ENCODE measurements around the gene GAPDHS. TPM values are rescaled to one million over a fixed set of nuclear protein-coding genes. Genes with fewer than 3 reads are reported as not detected.

GAPDHS gene
- polyA plus RNA-seq, 4 donors, result not detected

DNA sequence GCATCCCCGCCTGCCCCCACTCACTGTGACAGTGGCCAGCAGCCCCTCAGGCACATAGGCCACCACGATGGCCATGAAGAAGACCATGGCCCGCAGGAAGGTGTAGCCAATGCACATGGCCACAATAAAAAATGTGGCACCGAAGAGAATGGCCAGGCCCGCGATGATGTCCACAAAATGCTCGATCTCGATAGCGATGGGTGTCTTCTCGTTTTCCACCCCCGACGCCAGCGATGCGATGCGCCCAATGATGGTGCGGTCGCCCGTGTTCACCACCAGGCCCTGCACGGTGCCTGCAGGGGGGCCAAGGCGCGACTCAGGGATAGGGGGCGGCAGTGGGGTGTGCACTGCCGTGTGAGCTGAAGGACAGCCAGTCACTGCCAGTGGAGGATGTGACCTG, 26.5 kb downstream of the GAPDHS start:
- FAIRE-seq, result no peak
- WGBS, 3 donors, result 88 to 91% (median 88%) methylated on average over 23 of the region's 23 CpGs

DNA sequence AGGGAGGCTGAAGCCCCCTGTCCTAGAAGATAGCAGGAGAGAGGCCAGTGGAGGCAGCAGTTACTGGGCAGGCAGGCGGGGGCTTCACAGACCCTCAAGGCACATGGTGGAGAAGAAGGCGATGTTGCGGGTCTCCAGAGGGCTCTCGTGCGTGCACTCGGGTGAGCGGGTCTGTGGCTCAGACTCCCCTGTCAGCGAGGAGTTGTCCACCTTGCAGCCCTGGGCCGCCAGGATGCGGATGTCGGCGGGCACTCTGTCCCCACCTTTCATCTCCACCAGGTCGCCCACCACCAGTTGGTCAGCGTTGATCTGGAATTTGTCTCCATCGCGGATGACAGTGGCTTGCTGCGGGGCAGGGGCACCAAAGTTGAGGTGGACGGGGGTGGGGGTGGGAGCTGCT, 27.0 kb downstream of the GAPDHS start:
- Histone ChIP-seq H3K36me3 (ENCODE audit: control insufficient read depth in 3 of 3, insufficient read depth in 2 of 3, low read depth in 1 of 3, low read length in 3 of 3) (no peaks in the 10 kb centered on the region), H3K27me3 (ENCODE audit: control insufficient read depth in 3 of 3, insufficient read depth in 3 of 3, low read length in 3 of 3) (peaks cover 3 to 35% (median 11%) of the 10 kb centered on the region in 3 donors), H3K4me1 (ENCODE audit: control insufficient read depth in 3 of 3, insufficient read depth in 2 of 3, low read depth in 1 of 3, low read length in 2 of 3) (no peaks in the 10 kb centered on the region), H3K4me3 (ENCODE audit: low read depth in 1 of 3, low read length in 3 of 3) (no peak overlapping the region), H3K9me3 (ENCODE audit: control insufficient read depth in 2 of 2, insufficient read depth in 1 of 2, low read depth in 1 of 2, low read length in 1 of 2) (no peaks in the 10 kb centered on the region), H3K27ac (ENCODE audit: low read depth in 1 of 3, low read length in 2 of 3) (no peak overlapping the region)
- DNase-seq (no peak), FAIRE-seq (no peak)
- WGBS, 3 donors, result 90 to 94% (median 90%) methylated on average over 18 of the region's 18 CpGs

More for the DNA sequence above, 26.5 kb downstream of the GAPDHS start:
- H3K4me3 ChIP-seq (ENCODE audit: low read depth in 1 of 3, low read length in 3 of 3), result no peak overlapping the region
- H3K36me3 ChIP-seq (ENCODE audit: control insufficient read depth in 3 of 3, insufficient read depth in 2 of 3, low read depth in 1 of 3, low read length in 3 of 3), result no peaks in the 10 kb centered on the region
- H3K9me3 ChIP-seq (ENCODE audit: control insufficient read depth in 2 of 2, insufficient read depth in 1 of 2, low read depth in 1 of 2, low read length in 1 of 2), result no peaks in the 10 kb centered on the region
- peaks cover 3 to 35% (median 11%) of the 10 kb centered on the region in 3 donors for H3K27me3 ChIP-seq (ENCODE audit: control insufficient read depth in 3 of 3, insufficient read depth in 3 of 3, low read length in 3 of 3)
- no peak overlapping the region for H3K27ac ChIP-seq (ENCODE audit: low read depth in 1 of 3, low read length in 2 of 3)
- no peaks in the 10 kb centered on the region for H3K4me1 ChIP-seq (ENCODE audit: control insufficient read depth in 3 of 3, insufficient read depth in 2 of 3, low read depth in 1 of 3, low read length in 2 of 3)
- no peak for DNase-seq

DNA sequence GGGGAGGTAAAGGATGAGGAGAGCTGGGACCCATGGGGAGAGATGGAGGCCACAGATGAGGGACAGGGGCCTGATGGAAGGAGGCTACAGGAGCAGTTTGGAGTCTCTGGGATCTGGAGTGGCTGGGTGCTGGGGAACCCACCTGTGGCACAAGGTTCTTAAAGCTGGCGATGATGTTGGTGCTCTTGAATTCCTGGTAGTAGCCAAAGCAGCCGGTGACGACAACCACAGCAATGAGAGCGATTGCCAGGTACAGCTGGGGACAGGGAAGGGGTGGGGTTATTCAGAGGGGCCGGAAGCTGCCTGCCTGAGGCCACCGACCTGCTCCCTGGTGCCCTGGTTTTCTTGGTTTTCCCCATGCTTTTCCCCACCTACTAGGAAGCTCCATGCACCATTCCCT, 27.4 kb downstream of the GAPDHS start:
- H3K27ac ChIP-seq (ENCODE audit: low read depth in 1 of 3, low read length in 2 of 3), result no peak overlapping the region
- WGBS, 3 donors, result 48 to 67% (median 54%) methylated on average over 6 of the region's 6 CpGs
- H3K27me3 ChIP-seq (ENCODE audit: control insufficient read depth in 3 of 3, insufficient read depth in 3 of 3, low read length in 3 of 3), result peaks cover 3 to 35% (median 11%) of the 10 kb centered on the region in 3 donors
- no peaks in the 10 kb centered on the region for H3K4me1 ChIP-seq (ENCODE audit: control insufficient read depth in 3 of 3, insufficient read depth in 2 of 3, low read depth in 1 of 3, low read length in 2 of 3)
- no peaks in the 10 kb centered on the region for H3K36me3 ChIP-seq (ENCODE audit: control insufficient read depth in 3 of 3, insufficient read depth in 2 of 3, low read depth in 1 of 3, low read length in 3 of 3)
- FAIRE-seq, result no peak
- no peak for DNase-seq
- H3K9me3 ChIP-seq (ENCODE audit: control insufficient read depth in 2 of 2, insufficient read depth in 1 of 2, low read depth in 1 of 2, low read length in 1 of 2), result no peaks in the 10 kb centered on the region
- H3K4me3 ChIP-seq (ENCODE audit: low read depth in 1 of 3, low read length in 3 of 3), result no peak overlapping the region

DNA sequence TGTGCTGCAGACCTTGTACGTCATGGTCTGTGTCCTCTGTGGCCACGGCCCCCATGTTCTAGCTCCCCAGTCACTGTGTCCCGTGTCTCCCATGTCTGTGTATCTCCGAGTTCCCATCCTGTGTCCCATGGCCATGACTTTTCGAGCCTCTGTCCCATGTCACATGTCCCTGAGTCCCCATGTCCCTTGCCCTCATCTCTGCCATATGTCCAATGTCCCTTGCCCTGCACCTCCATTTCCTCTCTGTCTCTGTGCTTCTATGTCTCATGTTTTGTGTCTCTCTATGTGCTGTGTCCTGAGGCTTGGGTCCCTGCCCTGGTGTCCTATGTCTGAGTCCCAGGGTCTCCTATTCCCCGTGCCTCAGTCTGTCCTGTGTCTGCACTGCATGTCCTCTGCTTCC, 28.2 kb downstream of the GAPDHS start:
- H3K27ac ChIP-seq (ENCODE audit: low read depth in 1 of 3, low read length in 2 of 3), result no peak overlapping the region
- H3K36me3 ChIP-seq (ENCODE audit: control insufficient read depth in 3 of 3, insufficient read depth in 2 of 3, low read depth in 1 of 3, low read length in 3 of 3), result no peaks in the 10 kb centered on the region
- no peak overlapping the region for H3K4me3 ChIP-seq (ENCODE audit: low read depth in 1 of 3, low read length in 3 of 3)
- peaks cover 3 to 30% (median 11%) of the 10 kb centered on the region in 3 donors for H3K27me3 ChIP-seq (ENCODE audit: control insufficient read depth in 3 of 3, insufficient read depth in 3 of 3, low read length in 3 of 3)
- no peak for DNase-seq
- H3K9me3 ChIP-seq (ENCODE audit: control insufficient read depth in 2 of 2, insufficient read depth in 1 of 2, low read depth in 1 of 2, low read length in 1 of 2), result no peaks in the 10 kb centered on the region
- no peaks in the 10 kb centered on the region for H3K4me1 ChIP-seq (ENCODE audit: control insufficient read depth in 3 of 3, insufficient read depth in 2 of 3, low read depth in 1 of 3, low read length in 2 of 3)
- FAIRE-seq, result no peak
- 72 to 80% (median 78%) methylated on average over 6 of the region's 6 CpGs for WGBS, 3 donors

DNA sequence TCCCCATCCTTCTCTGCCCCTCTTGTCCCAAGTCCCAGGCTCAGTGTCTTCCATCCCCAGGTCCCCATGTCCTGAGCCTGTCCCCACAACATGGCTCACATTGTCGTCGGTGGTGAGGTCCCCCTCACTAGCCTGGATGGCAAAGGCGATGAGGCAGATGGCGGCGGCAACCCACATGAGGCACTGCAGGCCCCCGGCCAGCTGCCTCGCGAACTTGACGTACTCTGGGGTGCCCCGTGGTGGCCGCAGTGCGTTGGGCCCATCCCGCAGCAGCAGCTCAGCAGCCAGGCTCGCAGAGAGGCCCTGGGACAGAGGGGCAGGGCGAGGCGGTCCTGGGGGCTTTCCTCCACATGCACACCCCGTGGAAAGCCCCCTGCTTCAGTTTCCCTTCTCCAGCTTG, 29.1 kb downstream of the GAPDHS start:
- 56 to 62% (median 61%) methylated on average over 16 to 17 of the region's 17 CpGs for WGBS, 3 donors
- no peak for FAIRE-seq
- no peaks in the 10 kb centered on the region for H3K9me3 ChIP-seq (ENCODE audit: control insufficient read depth in 2 of 2, insufficient read depth in 1 of 2, low read depth in 1 of 2, low read length in 1 of 2)
- no peaks in the 10 kb centered on the region for H3K36me3 ChIP-seq (ENCODE audit: control insufficient read depth in 3 of 3, insufficient read depth in 2 of 3, low read depth in 1 of 3, low read length in 3 of 3)
- H3K27me3 ChIP-seq (ENCODE audit: control insufficient read depth in 3 of 3, insufficient read depth in 3 of 3, low read length in 3 of 3), result peaks cover 3 to 26% (median 11%) of the 10 kb centered on the region in 3 donors
- DNase-seq, result no peak
- no peak overlapping the region for H3K4me3 ChIP-seq (ENCODE audit: low read depth in 1 of 3, low read length in 3 of 3)
- no peak overlapping the region for H3K27ac ChIP-seq (ENCODE audit: low read depth in 1 of 3, low read length in 2 of 3)
- H3K4me1 ChIP-seq (ENCODE audit: control insufficient read depth in 3 of 3, insufficient read depth in 2 of 3, low read depth in 1 of 3, low read length in 2 of 3), result no peaks in the 10 kb centered on the region

DNA sequence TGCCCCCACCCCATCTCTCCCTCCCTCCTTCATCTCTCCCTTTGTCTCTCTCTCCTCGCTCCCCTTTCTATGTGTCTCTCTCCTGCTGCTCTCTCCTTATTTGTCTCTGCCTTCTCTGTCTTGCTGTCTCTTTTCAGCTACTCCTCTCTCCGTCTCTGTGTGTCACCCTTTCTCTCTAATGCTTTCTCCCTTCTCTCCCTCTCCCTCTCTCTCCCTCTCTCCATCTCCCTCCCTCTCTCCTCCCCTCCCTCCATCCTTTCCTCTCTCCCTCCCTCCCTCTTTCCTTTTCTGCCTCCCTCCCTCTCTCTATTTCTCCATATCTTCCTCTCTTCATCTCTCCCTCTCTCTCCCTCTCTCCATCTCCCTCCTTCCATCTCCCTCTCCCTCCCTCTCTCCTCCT, 29.5 kb downstream of the GAPDHS start:
- H3K4me3 ChIP-seq (ENCODE audit: low read depth in 1 of 3, low read length in 3 of 3), result no peak overlapping the region
- no peaks in the 10 kb centered on the region for H3K36me3 ChIP-seq (ENCODE audit: control insufficient read depth in 3 of 3, insufficient read depth in 2 of 3, low read depth in 1 of 3, low read length in 3 of 3)
- no peaks in the 10 kb centered on the region for H3K9me3 ChIP-seq (ENCODE audit: control insufficient read depth in 2 of 2, insufficient read depth in 1 of 2, low read depth in 1 of 2, low read length in 1 of 2)
- no peak for DNase-seq
- H3K27me3 ChIP-seq (ENCODE audit: control insufficient read depth in 3 of 3, insufficient read depth in 3 of 3, low read length in 3 of 3), result peaks cover 3 to 23% (median 11%) of the 10 kb centered on the region in 3 donors
- H3K4me1 ChIP-seq (ENCODE audit: control insufficient read depth in 3 of 3, insufficient read depth in 2 of 3, low read depth in 1 of 3, low read length in 2 of 3), result no peaks in the 10 kb centered on the region
- 53 to 69% (median 68%) methylated on average over 2 of the region's 2 CpGs for WGBS, 3 donors
- FAIRE-seq, result no peak
- H3K27ac ChIP-seq (ENCODE audit: low read depth in 1 of 3, low read length in 2 of 3), result no peak overlapping the region

DNA sequence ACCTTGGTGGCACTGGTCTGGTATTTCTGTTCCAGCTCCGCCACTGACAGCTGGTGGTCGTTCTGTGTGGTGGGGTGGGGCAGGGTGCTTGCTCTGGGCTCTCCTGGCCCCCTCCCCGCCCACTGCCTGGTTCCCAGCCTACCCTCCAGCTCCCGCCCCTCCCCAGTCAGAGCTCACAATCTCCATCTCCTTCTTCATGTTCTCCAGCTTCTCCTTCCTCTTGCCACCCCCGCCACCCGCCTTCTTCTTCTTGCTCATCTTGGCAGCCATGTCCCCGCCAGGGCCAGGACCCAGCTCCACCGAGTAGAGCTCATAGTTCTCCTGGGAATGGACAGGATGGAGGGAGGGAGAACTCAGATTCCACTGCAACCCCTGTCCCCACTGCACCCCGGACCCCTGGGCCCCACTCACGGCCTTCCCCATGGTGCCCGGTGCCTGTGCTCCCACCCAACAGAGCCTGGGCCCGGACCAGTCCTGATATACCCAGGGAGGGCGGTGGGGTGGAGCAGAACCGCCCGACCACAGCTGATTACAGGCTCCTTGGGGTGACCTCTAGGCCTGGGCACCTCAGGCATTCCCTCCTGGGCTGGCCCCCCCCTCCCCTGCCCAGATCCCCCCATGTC, 30.1 kb downstream of the GAPDHS start, which contains the start of gene ATP4A:
ATP4A (minus strand) TSS at position 452 of the 623 bp plus-strand sequence; CDS start at position 423, 29 bp downstream.
- Histone ChIP-seq H3K36me3 (ENCODE audit: control insufficient read depth in 3 of 3, insufficient read depth in 2 of 3, low read depth in 1 of 3, low read length in 3 of 3) (no peaks in the 10 kb centered on the region), H3K4me3 (ENCODE audit: low read depth in 1 of 3, low read length in 3 of 3) (no peak within 1 kb of the TSS), H3K27ac (ENCODE audit: low read depth in 1 of 3, low read length in 2 of 3) (no peak within 1 kb of the TSS), H3K27me3 (ENCODE audit: control insufficient read depth in 3 of 3, insufficient read depth in 3 of 3, low read length in 3 of 3) (peaks cover 2 to 18% (median 11%) of the 10 kb centered on the region in 3 donors), H3K9me3 (ENCODE audit: control insufficient read depth in 2 of 2, insufficient read depth in 1 of 2, low read depth in 1 of 2, low read length in 1 of 2) (no peaks in the 10 kb centered on the region), H3K4me1 (ENCODE audit: control insufficient read depth in 3 of 3, insufficient read depth in 2 of 3, low read depth in 1 of 3, low read length in 2 of 3) (no peaks in the 10 kb centered on the region)
- 60 to 65% (median 63%) methylated on average over 14 to 15 of the region's 15 CpGs for WGBS, 3 donors
- no peak for FAIRE-seq
- DNase-seq, result no peak

DNA sequence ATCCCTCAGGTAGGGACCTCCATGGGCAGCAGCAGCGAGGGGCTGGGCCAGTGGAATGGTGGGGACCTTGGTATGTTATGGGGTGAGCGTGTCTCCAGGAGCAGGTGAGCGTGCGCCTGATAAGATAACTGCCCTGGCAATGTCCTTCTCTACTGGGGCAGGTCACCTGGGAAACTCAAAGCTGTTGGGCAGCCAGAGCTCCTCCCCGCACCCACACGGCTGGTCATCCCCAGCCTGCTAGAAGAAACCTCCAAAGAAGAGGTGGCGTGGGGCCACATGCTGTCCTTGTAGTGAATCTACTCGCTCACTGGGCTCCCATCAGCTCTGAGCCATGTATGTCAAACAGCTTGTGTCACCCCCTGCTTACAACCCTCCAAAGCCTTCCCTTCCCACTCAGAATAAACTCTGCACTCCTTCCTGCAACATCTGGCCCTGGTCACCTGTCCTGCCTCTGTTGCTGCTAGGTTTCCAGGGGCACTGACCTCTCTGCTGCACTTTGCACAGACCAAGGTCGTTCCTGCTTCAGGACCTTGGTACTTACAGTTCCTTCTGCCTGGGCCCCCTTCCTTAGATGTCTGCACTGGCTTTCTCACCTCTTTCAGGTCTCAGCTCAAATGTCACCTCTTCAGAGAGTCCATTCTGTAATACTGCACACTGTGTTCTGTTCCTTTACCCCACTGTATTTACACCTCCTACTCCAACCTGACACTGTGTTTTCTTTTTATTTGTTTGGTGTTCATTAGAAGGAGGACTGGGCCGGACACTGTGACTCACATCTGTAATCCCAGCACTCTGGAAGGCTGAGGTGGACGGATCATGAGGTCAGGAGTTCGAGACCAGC, 32.0 kb downstream of the GAPDHS start:
- Histone ChIP-seq H3K27me3 (ENCODE audit: control insufficient read depth in 3 of 3, insufficient read depth in 3 of 3, low read length in 3 of 3) (peaks cover 0 to 4% (median 3%) of the 10 kb centered on the region in 3 donors), H3K27ac (ENCODE audit: low read depth in 1 of 3, low read length in 2 of 3) (no peak overlapping the region), H3K4me3 (ENCODE audit: low read depth in 1 of 3, low read length in 3 of 3) (no peak overlapping the region), H3K9me3 (ENCODE audit: control insufficient read depth in 2 of 2, insufficient read depth in 1 of 2, low read depth in 1 of 2, low read length in 1 of 2) (no peaks in the 10 kb centered on the region), H3K4me1 (ENCODE audit: control insufficient read depth in 3 of 3, insufficient read depth in 2 of 3, low read depth in 1 of 3, low read length in 2 of 3) (no peaks in the 10 kb centered on the region), H3K36me3 (ENCODE audit: control insufficient read depth in 3 of 3, insufficient read depth in 2 of 3, low read depth in 1 of 3, low read length in 3 of 3) (no peaks in the 10 kb centered on the region)
- FAIRE-seq, result no peak
- DNase-seq, result no peak
- 49 to 71% (median 50%) methylated on average over 12 of the region's 12 CpGs for WGBS, 3 donors
